ENCODE measurements around the gene ZAP70. TPM values are rescaled to one million over a fixed set of nuclear protein-coding genes. Genes with fewer than 3 reads are reported as not detected.

Gene ZAP70
- total RNA-seq, 2 experiments from 2014 or later = 40.8 to 57.9 TPM

DNA sequence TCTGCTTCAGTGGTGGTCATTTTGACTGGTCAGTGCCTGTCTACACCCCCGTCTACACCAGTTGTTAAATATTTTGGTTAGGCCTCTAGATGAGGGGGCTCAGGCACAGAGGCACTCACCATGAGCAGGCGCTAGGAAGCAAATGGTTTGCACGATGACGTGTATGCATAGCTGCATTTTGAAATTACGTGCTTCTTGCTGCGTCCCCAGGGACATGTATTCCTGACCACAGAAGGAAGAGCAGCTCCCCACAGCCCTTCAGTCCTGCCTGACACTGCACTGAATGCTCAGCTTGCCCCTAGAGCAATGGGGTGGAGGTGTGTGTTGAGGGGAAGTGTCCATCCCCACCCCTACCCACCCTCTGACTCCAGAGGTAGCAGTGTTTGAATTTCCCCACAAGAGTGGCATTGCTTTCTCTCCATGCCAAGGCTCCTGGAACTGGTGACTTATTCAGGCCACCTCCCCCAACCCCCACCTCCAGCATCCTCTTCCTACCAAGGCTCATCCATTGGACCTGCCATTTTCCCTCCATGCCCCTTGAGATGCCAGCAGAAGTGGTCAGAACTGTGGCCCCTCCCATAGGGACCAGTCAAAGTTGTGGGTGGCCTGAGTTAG, 11.4 kb upstream of the ZAP70 start:
- H3K9me3 ChIP-seq (ENCODE audit: low read length) = no peaks in the 10 kb centered on the region
- TF ChIP-seq, protein P1, sequence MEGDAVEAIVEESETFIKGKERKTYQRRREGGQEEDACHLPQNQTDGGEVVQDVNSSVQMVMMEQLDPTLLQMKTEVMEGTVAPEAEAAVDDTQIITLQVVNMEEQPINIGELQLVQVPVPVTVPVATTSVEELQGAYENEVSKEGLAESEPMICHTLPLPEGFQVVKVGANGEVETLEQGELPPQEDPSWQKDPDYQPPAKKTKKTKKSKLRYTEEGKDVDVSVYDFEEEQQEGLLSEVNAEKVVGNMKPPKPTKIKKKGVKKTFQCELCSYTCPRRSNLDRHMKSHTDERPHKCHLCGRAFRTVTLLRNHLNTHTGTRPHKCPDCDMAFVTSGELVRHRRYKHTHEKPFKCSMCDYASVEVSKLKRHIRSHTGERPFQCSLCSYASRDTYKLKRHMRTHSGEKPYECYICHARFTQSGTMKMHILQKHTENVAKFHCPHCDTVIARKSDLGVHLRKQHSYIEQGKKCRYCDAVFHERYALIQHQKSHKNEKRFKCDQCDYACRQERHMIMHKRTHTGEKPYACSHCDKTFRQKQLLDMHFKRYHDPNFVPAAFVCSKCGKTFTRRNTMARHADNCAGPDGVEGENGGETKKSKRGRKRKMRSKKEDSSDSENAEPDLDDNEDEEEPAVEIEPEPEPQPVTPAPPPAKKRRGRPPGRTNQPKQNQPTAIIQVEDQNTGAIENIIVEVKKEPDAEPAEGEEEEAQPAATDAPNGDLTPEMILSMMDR (conservative IDR thresholded peaks at IDR 0.05; ENCODE audit: low read length) = no peak
- no peak for TF ChIP-seq EZH2phosphoT487 (IDR thresholded peaks at IDR 0.05; ENCODE audit: borderline replicate concordance, low read depth, low read length)
- DNase-seq (ENCODE audit: low spot score) = no peak
- H3K79me2 ChIP-seq (ENCODE audit: insufficient read depth, low read depth, low read length) = no peaks in the 10 kb centered on the region
- H3K9me2 ChIP-seq (ENCODE audit: insufficient read depth, low read length) = no peaks in the 10 kb centered on the region
- H3K36me3 ChIP-seq (ENCODE audit: insufficient read depth, low read length) = no peaks in the 10 kb centered on the region
- ChIA-PET POLR2A (interaction anchor here (0.6 kb wide), 1 partner anchor 18 kb away, joined by 3 read pairs; no protein-coding TSS in a partner anchor), CTCF (ENCODE audit: unreplicated experiment) (no interaction called here)
- intact Hi-C loops (cut with micrococcal nuclease; ENCODE audit: unreplicated experiment) = no loop called here
- no peak overlapping the region for H3K4me3 ChIP-seq (ENCODE audit: low read depth, low read length, poor library complexity, severe bottlenecking)
- no peak overlapping the region for H2AFZ ChIP-seq (ENCODE audit: low read length)
- H4K20me1 ChIP-seq (ENCODE audit: insufficient read depth, low read length) = no peaks in the 10 kb centered on the region
- H3K27ac ChIP-seq (ENCODE audit: low read depth, low read length, poor library complexity, severe bottlenecking) = no peak overlapping the region
- H3K4me2 ChIP-seq (ENCODE audit: low read length) = no peak overlapping the region
- H3K4me1 ChIP-seq (ENCODE audit: insufficient read depth, low read length, poor library complexity, severe bottlenecking) = peaks cover 3% of the 10 kb centered on the region
- BruUV-seq (replicated peaks) = no TSS peak

DNA sequence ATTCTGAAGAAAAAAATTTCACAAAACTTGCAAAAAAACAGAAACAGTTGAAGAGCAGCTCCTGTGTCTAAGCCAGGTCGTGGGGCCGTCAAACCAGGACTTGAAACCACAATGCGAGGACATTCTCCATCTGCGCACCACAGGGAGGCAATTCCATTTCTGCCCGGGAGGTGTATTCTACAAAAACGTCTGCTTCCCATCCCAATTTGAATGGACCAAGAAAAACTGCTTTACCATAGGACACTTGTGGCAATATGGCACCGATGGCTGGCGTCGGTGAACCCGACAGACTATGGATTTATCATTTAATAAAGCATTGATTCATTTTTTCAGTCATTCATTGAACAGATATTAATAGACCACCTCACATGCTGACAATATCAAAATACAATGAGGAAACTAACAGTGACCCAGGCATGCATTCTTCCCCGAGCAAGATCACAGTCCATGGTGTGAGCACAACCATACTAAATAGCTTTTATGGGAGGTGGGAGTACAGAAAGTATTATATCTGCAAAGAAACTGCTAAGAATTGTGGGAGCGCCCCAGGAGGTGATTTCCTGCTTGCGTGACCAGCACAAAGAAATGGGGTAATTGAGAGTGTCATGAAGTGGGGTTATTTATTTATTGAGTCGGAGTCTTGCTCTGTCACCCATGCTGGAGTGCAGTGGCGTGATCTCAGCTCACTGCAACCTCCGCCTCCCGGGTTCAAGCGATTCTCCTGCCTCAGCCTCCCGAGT, 10.5 kb upstream of the ZAP70 start:
- H4K20me1 ChIP-seq (ENCODE audit: insufficient read depth, low read length) = no peaks in the 10 kb centered on the region
- intact Hi-C loops (cut with micrococcal nuclease; ENCODE audit: unreplicated experiment) = no loop called here
- CTCF ChIA-PET (ENCODE audit: unreplicated experiment) = no interaction called here
- no peaks in the 10 kb centered on the region for H3K9me3 ChIP-seq (ENCODE audit: low read length)
- TF ChIP-seq EZH2phosphoT487 (IDR thresholded peaks at IDR 0.05; ENCODE audit: borderline replicate concordance, low read depth, low read length) = no peak
- TF ChIP-seq, protein P1 (conservative IDR thresholded peaks at IDR 0.05; ENCODE audit: low read length) = no peak
- DNase-seq (ENCODE audit: low spot score) = no peak
- BruUV-seq (replicated peaks) = no TSS peak
- no peaks in the 10 kb centered on the region for H3K4me1 ChIP-seq (ENCODE audit: insufficient read depth, low read length, poor library complexity, severe bottlenecking)
- H3K36me3 ChIP-seq (ENCODE audit: insufficient read depth, low read length) = no peaks in the 10 kb centered on the region
- H3K4me3 ChIP-seq (ENCODE audit: low read depth, low read length, poor library complexity, severe bottlenecking) = no peak overlapping the region
- H3K27ac ChIP-seq (ENCODE audit: low read depth, low read length, poor library complexity, severe bottlenecking) = no peak overlapping the region
- POLR2A ChIA-PET = interaction anchor here (0.6 kb wide), 1 partner anchor 129 kb away, joined by 4 read pairs; no protein-coding TSS in a partner anchor
- no peaks in the 10 kb centered on the region for H3K9me2 ChIP-seq (ENCODE audit: insufficient read depth, low read length)
- no peak overlapping the region for H3K4me2 ChIP-seq (ENCODE audit: low read length)
- H3K79me2 ChIP-seq (ENCODE audit: insufficient read depth, low read depth, low read length) = no peaks in the 10 kb centered on the region
- no peak overlapping the region for H2AFZ ChIP-seq (ENCODE audit: low read length)

DNA sequence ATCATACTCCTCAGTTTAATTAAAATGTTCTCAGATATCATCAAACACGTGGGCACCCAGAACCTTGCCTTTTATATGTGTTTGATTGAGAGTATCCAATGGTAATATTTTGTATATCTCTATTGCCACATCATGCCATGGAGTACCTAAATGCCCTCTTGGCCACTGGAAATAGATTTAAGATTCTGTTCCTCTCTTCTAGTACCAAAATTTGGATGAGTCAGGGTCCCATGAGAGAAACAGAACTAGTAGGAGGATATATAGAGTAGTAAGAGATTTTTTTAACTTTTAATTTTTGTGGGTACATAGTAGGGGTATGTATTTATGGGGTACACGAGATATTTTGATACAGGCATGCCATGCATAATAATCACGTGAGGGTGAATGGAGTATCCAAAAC, 9.6 kb upstream of the ZAP70 start:
- Histone ChIP-seq H3K4me2 (ENCODE audit: low read length) (no peak overlapping the region), H3K79me2 (ENCODE audit: insufficient read depth, low read depth, low read length) (no peaks in the 10 kb centered on the region), H3K36me3 (ENCODE audit: insufficient read depth, low read length) (no peaks in the 10 kb centered on the region), H3K4me3 (ENCODE audit: low read depth, low read length, poor library complexity, severe bottlenecking) (no peak overlapping the region), H3K27ac (ENCODE audit: low read depth, low read length, poor library complexity, severe bottlenecking) (no peak overlapping the region), H4K20me1 (ENCODE audit: insufficient read depth, low read length) (no peaks in the 10 kb centered on the region), H3K4me1 (ENCODE audit: insufficient read depth, low read length, poor library complexity, severe bottlenecking) (no peaks in the 10 kb centered on the region), H2AFZ (ENCODE audit: low read length) (no peak overlapping the region), H3K9me3 (ENCODE audit: low read length) (no peaks in the 10 kb centered on the region), H3K9me2 (ENCODE audit: insufficient read depth, low read length) (no peaks in the 10 kb centered on the region)
- POLR2A ChIA-PET = no interaction called here
- TF ChIP-seq EZH2phosphoT487 (IDR thresholded peaks at IDR 0.05; ENCODE audit: borderline replicate concordance, low read depth, low read length) = no peak
- TF ChIP-seq, protein P1 (conservative IDR thresholded peaks at IDR 0.05; ENCODE audit: low read length) = no peak
- intact Hi-C loops (cut with micrococcal nuclease; ENCODE audit: unreplicated experiment) = no loop called here
- DNase-seq (ENCODE audit: low spot score) = no peak
- CTCF ChIA-PET (ENCODE audit: unreplicated experiment) = no interaction called here
- BruUV-seq (replicated peaks) = no TSS peak

Measured in OCI-LY7 (cell line).